Activated CD8-positive, alpha-beta memory T cell treated with anti-CD3 and anti-CD28 coated beads for 1 hour (primary cell): ENCODE data around the gene RER1.

ENCODE experiments used
- DNase-seq, 2 donors: peaks; one replicate each; pipeline ENCODE4 v3.0.0-alpha.2; 2020; ENCODE audit warnings: low read depth in 1 of 2; ENCODE audit errors: extremely low read depth in 1 of 2

Gene RER1

GRCh38 chr1:2375246-2375922 is 16.3 kb upstream of the RER1 start:
- DNase-seq: no peak

GRCh38 chr1:2375923-2376260 is 15.7 kb upstream of the RER1 start:
- no peak for DNase-seq

GRCh38 chr1:2376261-2376741 is 15.3 kb upstream of the RER1 start:
- no peak for DNase-seq

- DNase-seq: no peak
Observed at GRCh38 chr1:2376931-2377672, 14.5 kb upstream of the RER1 start.

GRCh38 chr1:2377751-2378440 is 13.7 kb upstream of the RER1 start:
- DNase-seq: no peak

GRCh38 chr1:2378441-2378851 is 13.2 kb upstream of the RER1 start:
- DNase-seq: no peak

GRCh38 chr1:2378956-2379732 is 12.5 kb upstream of the RER1 start:
- DNase-seq: no peak

GRCh38 chr1:2379733-2380404 is 11.8 kb upstream of the RER1 start:
- no peak for DNase-seq

- no peak for DNase-seq
Observed at GRCh38 chr1:2380816-2381591, 10.6 kb upstream of the RER1 start.

- DNase-seq: peak; percentile 45 to 63
Observed at GRCh38 chr1:2381741-2382620, 9.7 kb upstream of the RER1 start.

GRCh38 chr1:2382621-2383361 is 8.8 kb upstream of the RER1 start:
- no peak for DNase-seq

- no peak for DNase-seq
Observed at GRCh38 chr1:2383576-2383975, 8.1 kb upstream of the RER1 start.

GRCh38 chr1:2384130-2384860 is 7.3 kb upstream of the RER1 start:
- no peak for DNase-seq

- no peak for DNase-seq
Observed at GRCh38 chr1:2384941-2385481, 6.6 kb upstream of the RER1 start.

- DNase-seq: no peak
Observed at GRCh38 chr1:2385606-2386280, 5.9 kb upstream of the RER1 start.
